Dermis blood vessel endothelial cell (primary cell): ENCODE data around the gene MYCBPAP. TPM values are rescaled to one million over a fixed set of nuclear protein-coding genes. Genes with fewer than 3 reads are reported as not detected.

Experiments used
- DNase-seq: peaks from one replicate; pipeline ENCODE4 v3.0.0; 2010
- total RNA-seq: library from RNA; depleted of rRNA; stranded (reverse); fragments of >200 nt; gene quantifications from 2 replicates; pipeline ENCODE4 v1.2.3, GENCODE V29; 2014

Gene MYCBPAP, protein sequence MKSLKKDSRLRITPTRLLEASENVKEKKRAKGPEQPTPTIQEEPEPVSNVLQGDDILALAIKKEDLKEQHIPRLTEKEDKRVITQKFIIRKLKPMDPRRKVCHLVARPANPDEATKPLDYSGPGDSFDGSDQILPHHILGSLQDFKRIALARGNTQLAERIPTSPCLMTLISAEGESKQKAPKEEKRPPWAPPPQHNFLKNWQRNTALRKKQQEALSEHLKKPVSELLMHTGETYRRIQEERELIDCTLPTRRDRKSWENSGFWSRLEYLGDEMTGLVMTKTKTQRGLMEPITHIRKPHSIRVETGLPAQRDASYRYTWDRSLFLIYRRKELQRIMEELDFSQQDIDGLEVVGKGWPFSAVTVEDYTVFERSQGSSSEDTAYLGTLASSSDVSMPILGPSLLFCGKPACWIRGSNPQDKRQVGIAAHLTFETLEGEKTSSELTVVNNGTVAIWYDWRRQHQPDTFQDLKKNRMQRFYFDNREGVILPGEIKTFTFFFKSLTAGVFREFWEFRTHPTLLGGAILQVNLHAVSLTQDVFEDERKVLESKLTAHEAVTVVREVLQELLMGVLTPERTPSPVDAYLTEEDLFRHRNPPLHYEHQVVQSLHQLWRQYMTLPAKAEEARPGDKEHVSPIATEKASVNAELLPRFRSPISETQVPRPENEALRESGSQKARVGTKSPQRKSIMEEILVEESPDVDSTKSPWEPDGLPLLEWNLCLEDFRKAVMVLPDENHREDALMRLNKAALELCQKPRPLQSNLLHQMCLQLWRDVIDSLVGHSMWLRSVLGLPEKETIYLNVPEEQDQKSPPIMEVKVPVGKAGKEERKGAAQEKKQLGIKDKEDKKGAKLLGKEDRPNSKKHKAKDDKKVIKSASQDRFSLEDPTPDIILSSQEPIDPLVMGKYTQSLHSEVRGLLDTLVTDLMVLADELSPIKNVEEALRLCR
- total RNA-seq: 0.34 and 0.42 TPM in 2 replicates

- DNase-seq: peak; percentile 88
Measured at GRCh38 chr17:50507871-50508572, at the start of gene MYCBPAP. Gene MYCBPAP, plus strand, starts transcription at chr17:50508439. Its CDS starts 236 bp downstream, at chr17:50508675.

- DNase-seq: no peak
Measured at GRCh38 chr17:50458701-50459676, 49.2 kb upstream of the MYCBPAP start.

- DNase-seq: no peak
Measured at GRCh38 chr17:50459756-50460155, 48.5 kb upstream of the MYCBPAP start.

DNA sequence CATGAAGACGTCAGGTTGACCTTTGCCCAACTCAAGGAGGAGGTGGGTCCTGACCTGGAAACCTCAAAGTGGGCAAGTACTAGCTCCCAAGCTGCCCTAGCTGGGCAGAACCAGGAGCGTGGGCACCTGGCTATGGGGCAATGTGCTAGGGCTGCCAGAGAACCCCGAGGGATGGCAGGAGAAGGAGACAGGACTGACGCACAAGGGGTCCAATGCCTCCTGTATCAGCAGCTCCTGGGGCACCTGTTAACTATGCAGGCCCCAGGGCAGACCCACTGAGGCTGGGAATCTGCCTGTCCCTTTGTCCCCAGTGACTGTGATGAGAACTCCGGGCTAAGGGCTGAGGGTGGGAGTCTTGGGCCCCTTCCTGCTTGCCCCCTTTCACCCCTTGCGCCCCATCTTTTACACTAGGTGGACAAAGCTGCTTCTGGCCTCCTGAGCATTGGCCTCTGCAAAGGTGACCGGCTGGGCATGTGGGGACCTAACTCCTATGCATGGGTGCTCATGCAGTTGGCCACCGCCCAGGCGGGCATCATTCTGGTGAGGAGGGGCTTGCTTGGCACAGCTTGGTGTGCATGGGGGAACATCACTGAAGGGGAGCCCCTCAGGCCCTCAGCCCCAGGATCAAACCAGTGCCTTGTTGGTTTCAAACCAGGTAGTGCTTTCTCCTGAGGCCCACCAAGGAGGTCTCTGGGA, 47.3 kb upstream of the MYCBPAP start:
- DNase-seq: no peak

- DNase-seq: no peak
Measured at GRCh38 chr17:50461550-50462132, 46.6 kb upstream of the MYCBPAP start.

GRCh38 chr17:50462446-50462845, 45.8 kb upstream of the MYCBPAP start:
- no peak for DNase-seq

DNA sequence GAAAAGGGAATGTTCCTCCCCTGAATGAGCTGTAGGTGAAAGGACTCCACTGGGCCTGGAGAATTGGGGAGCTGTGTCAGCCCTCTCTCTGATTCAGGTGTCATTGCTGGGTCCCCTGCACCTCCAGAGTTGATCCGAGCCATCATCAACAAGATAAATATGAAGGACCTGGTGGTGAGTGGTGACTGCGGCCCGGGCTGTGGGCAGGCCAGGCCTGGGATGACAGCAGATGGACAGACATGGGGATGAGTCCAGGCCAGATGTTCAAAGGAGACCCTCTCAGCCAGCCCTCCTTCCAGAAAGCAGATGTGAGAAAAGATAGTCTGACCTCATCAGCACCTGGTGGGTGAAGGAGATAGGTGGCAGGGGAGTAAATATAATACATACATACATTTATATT, 44.1 kb upstream of the MYCBPAP start:
- no peak for DNase-seq

GRCh38 chr17:50464736-50465135, 43.5 kb upstream of the MYCBPAP start:
- no peak for DNase-seq

DNA sequence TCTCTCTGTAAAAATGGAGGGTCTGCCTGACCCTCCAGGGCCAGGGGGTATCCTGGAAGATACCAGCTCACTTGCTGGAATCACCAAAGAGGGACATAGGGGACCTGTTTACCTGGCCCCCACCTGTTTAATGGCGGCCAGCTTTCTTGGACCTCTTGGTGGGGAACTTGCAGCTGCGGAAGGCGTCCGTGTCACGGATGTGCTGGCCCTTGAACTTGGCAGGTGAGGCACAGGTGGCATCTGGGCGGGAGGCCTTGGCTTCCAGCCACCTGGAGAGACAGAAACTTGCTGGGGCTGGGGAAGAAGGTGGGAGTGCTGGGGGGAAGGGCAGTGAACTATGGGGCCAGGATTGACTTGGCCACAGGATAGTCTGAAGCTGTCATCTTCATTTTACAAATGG, 43.1 kb upstream of the MYCBPAP start:
- no peak for DNase-seq

DNA sequence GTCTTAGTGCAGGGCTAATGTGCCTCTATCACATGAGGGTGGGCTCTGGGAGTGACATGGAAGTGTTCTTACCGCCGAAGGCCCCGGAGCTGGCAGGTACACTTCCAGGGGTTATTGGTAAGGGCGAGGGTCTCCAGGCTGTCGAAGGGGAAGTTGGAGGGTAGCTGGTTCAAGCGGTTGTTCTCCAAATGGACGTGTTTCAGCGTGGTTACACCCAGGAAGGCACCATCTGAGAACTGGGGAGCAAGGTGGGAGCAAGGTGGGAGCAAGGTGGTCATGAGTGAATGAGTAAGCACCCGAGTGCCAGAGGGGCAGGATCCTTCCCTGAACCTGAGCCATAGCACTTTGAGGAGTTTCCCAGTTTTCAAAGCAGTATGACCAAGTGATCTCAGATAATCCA, 42.6 kb upstream of the MYCBPAP start:
- DNase-seq: no peak

- no peak for DNase-seq
Measured at GRCh38 chr17:50466371-50467113, 41.7 kb upstream of the MYCBPAP start.

DNA sequence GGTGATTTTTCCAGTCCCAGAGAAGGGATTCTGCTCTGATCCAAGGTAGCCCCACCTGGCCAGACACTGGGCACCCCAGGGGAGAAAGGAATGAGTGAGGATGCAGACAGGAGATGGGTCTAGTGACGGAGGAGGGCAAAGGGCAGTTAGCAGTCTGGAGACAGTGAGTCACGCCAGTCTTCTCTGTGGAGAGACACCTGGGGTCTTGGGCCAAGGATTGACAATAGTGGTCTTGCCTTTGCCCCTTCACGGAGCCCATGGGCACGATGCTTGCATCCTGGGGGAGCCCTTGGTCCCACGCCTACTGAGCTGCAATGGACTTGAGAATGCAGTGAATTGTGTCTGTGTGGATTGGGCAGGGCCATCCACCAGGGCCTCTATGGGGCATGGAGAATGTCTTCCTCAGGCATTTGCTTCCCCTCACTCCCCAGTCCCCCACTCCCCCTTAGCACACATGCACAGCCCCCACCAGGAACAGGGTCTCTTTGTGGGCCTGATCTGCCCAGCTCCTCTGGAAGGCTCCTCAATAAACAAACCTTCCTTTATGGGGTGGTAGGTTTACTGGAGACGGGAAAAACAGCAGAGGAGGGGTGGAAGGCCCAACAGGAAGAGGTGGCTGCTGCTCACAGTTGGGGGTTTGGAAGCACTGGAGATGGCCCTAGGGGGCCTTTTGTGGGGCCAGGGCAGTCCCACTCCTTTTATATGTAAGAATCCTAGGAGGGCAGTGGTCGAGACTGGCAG, 41.0 kb upstream of the MYCBPAP start:
- DNase-seq: no peak

GRCh38 chr17:50467855-50468303, 40.4 kb upstream of the MYCBPAP start:
- no peak for DNase-seq

DNA sequence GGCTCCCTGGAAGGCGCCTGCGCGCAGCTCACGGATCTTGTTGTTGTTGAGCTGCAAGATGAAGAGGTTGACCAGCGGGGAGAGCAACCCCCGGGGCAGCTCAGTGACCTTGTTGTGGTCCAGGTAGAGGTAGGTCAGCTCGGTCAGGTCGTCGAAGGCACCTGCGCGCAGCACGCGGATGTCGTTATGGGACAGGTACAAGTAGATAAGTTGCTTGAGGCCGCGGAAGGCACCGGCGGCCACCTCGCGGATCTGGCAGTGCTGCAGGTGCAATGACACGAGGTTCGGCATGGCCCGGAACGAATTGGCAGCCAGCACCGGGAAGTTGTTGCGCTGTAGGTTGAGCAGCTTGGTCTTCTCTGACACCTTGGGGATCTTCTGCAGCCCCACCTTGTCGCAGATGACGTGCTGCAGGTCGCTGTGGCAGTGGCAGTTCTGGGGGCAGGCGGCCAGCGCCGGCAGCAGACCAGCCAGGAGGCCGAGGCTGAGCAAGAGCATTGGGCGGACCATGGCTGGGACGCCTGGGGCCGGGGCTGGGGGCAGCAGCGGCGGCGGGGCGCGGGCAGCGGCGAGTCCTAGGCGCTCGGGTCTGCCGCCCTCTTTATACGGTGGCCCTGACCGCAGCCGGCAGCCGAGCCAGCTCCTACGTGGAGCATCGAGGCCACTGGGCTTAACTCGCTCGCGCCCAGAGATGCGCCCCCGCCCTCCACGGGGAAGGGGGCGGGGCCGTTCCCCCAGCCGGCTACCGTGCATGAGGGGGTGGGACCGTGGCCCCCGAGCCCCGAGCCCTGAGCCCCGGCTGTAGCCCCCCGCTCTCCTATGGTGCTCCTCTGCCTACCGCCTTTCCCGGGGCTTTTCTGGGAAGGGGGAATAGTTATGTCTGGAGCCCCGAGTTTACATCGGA, 39.7 kb upstream of the MYCBPAP start, which contains the start of gene CHAD:
CHAD (minus strand) TSS at position 577 of the 904 bp plus-strand sequence; CDS start at position 510, 67 bp downstream.
- peak; percentile 15 for DNase-seq

GRCh38 chr17:50469208-50469605, 39.0 kb upstream of the MYCBPAP start:
- no peak for DNase-seq

GRCh38 chr17:50469671-50470305, 38.5 kb upstream of the MYCBPAP start:
- no peak for DNase-seq

DNA sequence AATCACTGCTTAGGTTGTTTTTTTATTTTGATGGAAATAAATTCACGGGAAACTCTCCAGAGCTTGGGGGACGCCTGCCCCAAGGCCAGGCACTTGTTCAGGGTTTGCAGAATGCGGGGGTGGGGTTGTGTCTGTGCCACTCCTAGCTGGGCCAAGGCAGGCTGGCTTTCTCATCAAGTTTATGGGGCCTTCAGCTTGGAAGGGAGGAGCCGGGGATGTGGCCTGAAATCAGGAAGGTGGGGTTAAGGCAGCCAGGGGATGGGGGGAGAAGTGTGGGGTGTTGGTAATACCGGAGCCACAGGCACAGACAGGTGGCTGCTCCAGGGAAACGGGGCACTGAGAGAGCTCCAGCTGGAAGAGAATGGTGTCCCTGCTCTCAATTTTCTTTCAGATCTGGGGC, 37.8 kb upstream of the MYCBPAP start:
- DNase-seq: no peak
